ENCODE measurements around the gene KIAA1671. TPM values are rescaled to one million over a fixed set of nuclear protein-coding genes. Genes with fewer than 3 reads are reported as not detected.

Gene KIAA1671
- total RNA-seq, 2 experiments from 2014 or later = 6.5 to 6.8 TPM

DNA sequence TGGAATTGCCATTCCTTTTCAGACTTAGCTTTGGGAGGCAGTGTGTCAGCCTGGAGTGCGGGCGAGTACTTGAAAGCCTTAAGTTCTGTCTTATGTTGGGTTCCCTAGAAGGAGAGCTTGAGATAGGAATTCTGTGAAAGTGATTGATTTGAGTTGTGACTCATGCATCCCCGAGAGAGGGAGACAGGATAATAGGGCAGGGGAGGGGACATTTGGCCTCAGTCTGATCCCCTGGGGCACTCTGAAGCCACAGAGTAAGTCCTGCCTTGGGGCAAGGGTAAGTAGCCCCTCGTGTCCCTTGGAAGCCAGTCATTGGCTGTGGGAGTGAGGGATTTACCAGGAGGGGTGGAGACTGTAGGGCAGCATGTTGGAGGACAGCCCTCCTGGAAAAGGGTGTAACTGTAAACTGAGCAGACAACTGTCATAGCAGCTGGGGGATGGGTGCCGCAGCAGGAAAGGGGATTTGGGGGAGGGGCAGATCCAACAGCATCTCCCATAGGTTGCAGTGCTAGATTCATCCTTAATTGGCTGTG, 44.0 kb downstream of the KIAA1671 start:
- ChIA-PET POLR2A (no interaction called here), CTCF (interaction anchor here (0.7 to 1.2 kb wide), 2 partner anchors 52 to 53 kb away, joined by 3 to 4 read pairs; no protein-coding TSS in a partner anchor)
- DNase-seq (no peak), ATAC-seq (no peak)
- no peaks in the 10 kb centered on the region for H3K9me3 Mint-ChIP-seq
- no peaks in the 10 kb centered on the region for H3K36me3 Mint-ChIP-seq (ENCODE audit: low read depth)
- peaks cover 6% of the 10 kb centered on the region for H3K27me3 Mint-ChIP-seq
- H3K4me1 Mint-ChIP-seq (ENCODE audit: low read depth) = peaks cover 9% of the 10 kb centered on the region
- intact Hi-C loops (cut with micrococcal nuclease) = no loop called here
- H3K4me3 Mint-ChIP-seq = no peak overlapping the region
- TF ChIP-seq, protein P1, sequence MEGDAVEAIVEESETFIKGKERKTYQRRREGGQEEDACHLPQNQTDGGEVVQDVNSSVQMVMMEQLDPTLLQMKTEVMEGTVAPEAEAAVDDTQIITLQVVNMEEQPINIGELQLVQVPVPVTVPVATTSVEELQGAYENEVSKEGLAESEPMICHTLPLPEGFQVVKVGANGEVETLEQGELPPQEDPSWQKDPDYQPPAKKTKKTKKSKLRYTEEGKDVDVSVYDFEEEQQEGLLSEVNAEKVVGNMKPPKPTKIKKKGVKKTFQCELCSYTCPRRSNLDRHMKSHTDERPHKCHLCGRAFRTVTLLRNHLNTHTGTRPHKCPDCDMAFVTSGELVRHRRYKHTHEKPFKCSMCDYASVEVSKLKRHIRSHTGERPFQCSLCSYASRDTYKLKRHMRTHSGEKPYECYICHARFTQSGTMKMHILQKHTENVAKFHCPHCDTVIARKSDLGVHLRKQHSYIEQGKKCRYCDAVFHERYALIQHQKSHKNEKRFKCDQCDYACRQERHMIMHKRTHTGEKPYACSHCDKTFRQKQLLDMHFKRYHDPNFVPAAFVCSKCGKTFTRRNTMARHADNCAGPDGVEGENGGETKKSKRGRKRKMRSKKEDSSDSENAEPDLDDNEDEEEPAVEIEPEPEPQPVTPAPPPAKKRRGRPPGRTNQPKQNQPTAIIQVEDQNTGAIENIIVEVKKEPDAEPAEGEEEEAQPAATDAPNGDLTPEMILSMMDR (IDR thresholded peaks at IDR 0.05) = no peak
- no peak overlapping the region for H3K27ac Mint-ChIP-seq

DNA sequence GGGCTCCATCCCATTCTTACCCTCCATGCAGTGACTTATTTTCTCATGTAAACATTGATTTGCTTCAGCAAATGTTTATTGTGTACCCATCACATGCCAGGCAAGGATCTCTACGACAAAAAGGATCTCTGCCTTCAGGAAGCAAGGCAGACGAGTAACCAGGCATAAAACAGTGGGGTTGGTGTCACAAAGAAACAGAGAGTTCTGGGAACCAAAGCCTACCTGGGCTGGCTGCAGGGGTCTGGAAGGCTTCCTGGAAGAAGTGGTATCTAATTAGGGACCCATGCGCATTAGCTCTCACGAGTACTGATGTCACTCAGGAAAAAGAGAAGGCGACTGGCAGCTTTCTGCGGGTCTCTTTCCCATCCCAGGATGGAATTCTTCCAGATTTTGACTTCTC, 44.5 kb downstream of the KIAA1671 start:
- intact Hi-C loops (cut with micrococcal nuclease) = no loop called here
- ATAC-seq (no peak), DNase-seq (no peak)
- Mint-ChIP-seq H3K27ac (no peak overlapping the region), H3K4me3 (no peak overlapping the region), H3K27me3 (peaks cover 4% of the 10 kb centered on the region), H3K9me3 (peaks cover under 1% of the 10 kb centered on the region), H3K4me1 (ENCODE audit: low read depth) (peaks cover 11% of the 10 kb centered on the region), H3K36me3 (ENCODE audit: low read depth) (no peaks in the 10 kb centered on the region)
- POLR2A ChIA-PET = no interaction called here
- CTCF ChIA-PET = interaction anchor here (1.2 kb wide), 2 partner anchors 9 to 52 kb away, joined by 3 to 4 read pairs; no protein-coding TSS in a partner anchor
- TF ChIP-seq, protein P1 (IDR thresholded peaks at IDR 0.05) = no peak

DNA sequence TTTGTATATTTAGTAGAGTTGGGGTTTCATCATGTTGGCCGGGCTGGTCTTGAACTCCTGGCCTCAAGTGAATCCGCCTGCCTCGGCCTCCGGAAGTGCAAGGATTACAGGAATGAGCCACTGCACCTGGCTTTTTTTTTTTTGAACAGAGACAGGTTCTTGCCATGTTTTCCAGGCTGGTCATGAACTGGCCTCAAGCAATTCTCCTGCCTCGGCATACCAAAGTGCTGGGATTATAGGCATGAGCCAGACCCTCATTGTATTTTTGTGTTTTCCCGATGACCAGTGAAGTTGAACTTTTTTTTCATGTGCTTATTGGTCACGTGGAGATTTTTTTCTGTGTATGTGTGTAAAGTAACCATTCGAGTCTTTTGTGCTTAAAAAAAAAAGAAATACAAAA, 48.2 kb downstream of the KIAA1671 start:
- intact Hi-C loops (cut with micrococcal nuclease) = no loop called here
- Mint-ChIP-seq H3K9me3 (peaks cover 2% of the 10 kb centered on the region), H3K4me3 (no peak overlapping the region), H3K4me1 (ENCODE audit: low read depth) (peaks cover 8% of the 10 kb centered on the region), H3K27ac (no peak overlapping the region), H3K27me3 (no peaks in the 10 kb centered on the region), H3K36me3 (ENCODE audit: low read depth) (no peaks in the 10 kb centered on the region)
- ChIA-PET CTCF (no interaction called here), POLR2A (no interaction called here)
- ATAC-seq (no peak), DNase-seq (no peak)
- TF ChIP-seq, protein P1 (IDR thresholded peaks at IDR 0.05) = no peak

DNA sequence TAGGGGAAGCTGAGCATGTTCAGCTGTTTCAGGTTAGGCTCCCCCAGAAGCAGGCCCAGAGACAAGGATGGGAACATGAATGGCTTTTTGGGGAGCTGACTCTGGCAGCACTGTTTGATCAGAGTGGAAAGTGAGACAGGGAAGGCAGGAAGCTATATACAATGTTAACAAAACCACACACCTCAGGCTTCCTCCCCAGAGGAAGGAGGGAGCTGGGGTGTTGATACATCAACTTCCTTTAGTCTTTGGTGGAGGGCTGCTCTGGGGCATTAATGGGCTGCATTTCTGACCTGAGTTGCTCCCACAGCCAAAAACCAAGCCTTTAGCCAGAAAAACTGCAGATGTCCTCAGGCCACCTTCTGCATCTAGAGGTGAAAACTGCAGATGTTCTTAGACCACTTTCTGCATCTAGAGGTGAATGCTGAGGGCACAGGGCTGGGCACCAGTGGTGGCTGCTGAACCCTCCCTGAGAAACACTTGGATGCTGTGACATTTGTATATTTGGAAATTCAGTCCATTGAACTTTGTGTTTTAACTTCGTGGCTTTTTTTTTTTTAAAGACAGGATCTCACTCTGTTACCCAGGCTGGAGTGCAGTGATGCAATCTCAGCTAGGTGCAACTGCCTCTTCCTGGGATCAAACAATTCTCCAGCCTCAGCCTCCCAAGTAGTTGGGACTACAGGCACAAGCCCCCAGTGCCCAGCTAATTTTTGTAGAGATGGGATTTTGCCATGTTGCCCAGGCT, 49.9 kb downstream of the KIAA1671 start:
- no peak overlapping the region for H3K27ac Mint-ChIP-seq
- intact Hi-C loops (cut with micrococcal nuclease) = no loop called here
- CTCF ChIA-PET = interaction anchor here (1.0 kb wide), 1 partner anchor 200 kb away, joined by 3 read pairs; no protein-coding TSS in a partner anchor

More for the DNA sequence above, 49.9 kb downstream of the KIAA1671 start:
- peaks cover 8% of the 10 kb centered on the region for H3K4me1 Mint-ChIP-seq (ENCODE audit: low read depth)
- no peak for ATAC-seq
- POLR2A ChIA-PET = no interaction called here
- peaks cover 2% of the 10 kb centered on the region for H3K9me3 Mint-ChIP-seq
- no peaks in the 10 kb centered on the region for H3K27me3 Mint-ChIP-seq
- no peak overlapping the region for H3K4me3 Mint-ChIP-seq
- no peak for DNase-seq
- no peaks in the 10 kb centered on the region for H3K36me3 Mint-ChIP-seq (ENCODE audit: low read depth)
- TF ChIP-seq, protein P1 (IDR thresholded peaks at IDR 0.05) = no peak
